ENCODE data around the gene HS6ST2.

DNA sequence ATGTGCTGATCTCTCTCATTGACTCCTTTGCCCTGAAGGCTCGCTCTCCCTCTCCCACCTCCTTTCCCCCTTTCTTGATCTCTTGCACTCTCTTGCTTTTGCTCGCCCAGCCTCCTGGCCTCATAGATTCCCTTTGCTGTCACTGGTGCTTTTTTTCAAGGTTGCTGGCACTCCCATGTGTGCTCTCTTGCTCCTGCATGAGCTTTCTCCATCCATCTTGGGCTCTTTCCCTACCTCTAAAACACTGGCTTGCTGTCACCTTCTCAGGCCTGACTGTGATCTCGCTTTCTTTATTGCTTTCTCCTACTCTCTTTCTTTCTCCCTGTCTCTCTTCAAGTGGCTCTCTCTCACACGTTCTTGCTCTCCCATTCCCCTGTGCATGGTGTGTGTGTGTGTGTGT, 202.0 kb downstream of the HS6ST2 start:
- TF ChIP-seq POLR2AphosphoS5 (IDR thresholded peaks at IDR 0.05) = no peak
- TF ChIP-seq, protein P1, sequence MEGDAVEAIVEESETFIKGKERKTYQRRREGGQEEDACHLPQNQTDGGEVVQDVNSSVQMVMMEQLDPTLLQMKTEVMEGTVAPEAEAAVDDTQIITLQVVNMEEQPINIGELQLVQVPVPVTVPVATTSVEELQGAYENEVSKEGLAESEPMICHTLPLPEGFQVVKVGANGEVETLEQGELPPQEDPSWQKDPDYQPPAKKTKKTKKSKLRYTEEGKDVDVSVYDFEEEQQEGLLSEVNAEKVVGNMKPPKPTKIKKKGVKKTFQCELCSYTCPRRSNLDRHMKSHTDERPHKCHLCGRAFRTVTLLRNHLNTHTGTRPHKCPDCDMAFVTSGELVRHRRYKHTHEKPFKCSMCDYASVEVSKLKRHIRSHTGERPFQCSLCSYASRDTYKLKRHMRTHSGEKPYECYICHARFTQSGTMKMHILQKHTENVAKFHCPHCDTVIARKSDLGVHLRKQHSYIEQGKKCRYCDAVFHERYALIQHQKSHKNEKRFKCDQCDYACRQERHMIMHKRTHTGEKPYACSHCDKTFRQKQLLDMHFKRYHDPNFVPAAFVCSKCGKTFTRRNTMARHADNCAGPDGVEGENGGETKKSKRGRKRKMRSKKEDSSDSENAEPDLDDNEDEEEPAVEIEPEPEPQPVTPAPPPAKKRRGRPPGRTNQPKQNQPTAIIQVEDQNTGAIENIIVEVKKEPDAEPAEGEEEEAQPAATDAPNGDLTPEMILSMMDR (IDR thresholded peaks at IDR 0.05) = no peak
- no peak for TF ChIP-seq POLR2A (IDR thresholded peaks at IDR 0.05)
